Uterus (tissue), 4 donors: ENCODE measurements around the gene GSC2. TPM values are rescaled to one million over a fixed set of nuclear protein-coding genes. Genes with fewer than 3 reads are reported as not detected.
A peak's percentile ranks its signal among the peaks of the same experiment; 100 is the strongest.

Experiments used
- DNase-seq, 2 donors: peaks; one replicate each; pipeline ENCODE4 v3.0.0-alpha.2; 2019 to 2020
- H3K27ac ChIP-seq, 2 donors: fragments of 200-600 bp; sonication (generic); 1 replicate in 1 of 2; 2 replicates in 1 of 2; pipeline ENCODE4 v1.5.1; 2016 to 2018
- H3K27me3 ChIP-seq, 2 donors: fragments of 200-600 bp; sonication (generic); one replicate each; pipeline ENCODE4 v1.5.1; 2018 to 2019; ENCODE audit warnings: control low read depth in 1 of 2
- H3K36me3 ChIP-seq, 2 donors: fragments of 200-600 bp; sonication (generic); one replicate each; pipeline ENCODE4 v1.5.1; 2019; ENCODE audit warnings: control low read depth in 1 of 2
- H3K4me1 ChIP-seq, 2 donors: fragments of 200-600 bp; sonication (generic); one replicate each; pipeline ENCODE4 v1.5.1; 2018 to 2019; ENCODE audit warnings: control low read depth in 1 of 2
- H3K4me3 ChIP-seq, 2 donors: fragments of 200-600 bp; sonication (generic); 1 replicate in 1 of 2; 2 replicates in 1 of 2; pipeline ENCODE4 v1.5.1; 2018 to 2019; ENCODE audit warnings: mild to moderate bottlenecking in 1 of 2
- H3K9me3 ChIP-seq, 2 donors: fragments of 200-600 bp; sonication (generic); one replicate each; pipeline ENCODE4 v1.5.1; 2019; ENCODE audit warnings: control low read depth in 1 of 2
- POLR2A ChIP-seq, 2 donors: fragments of 450-650 bp; IDR thresholded peaks; one replicate each; pipeline ENCODE4 v1.6.1; 2016; ENCODE audit warnings: antibody characterized with exemption in 2 of 2, mild to moderate bottlenecking in 1 of 2, moderate library complexity in 1 of 2
- intact Hi-C: fragments of 100-400 bp; cut with DNase I; formaldehyde crosslinking; loops from one replicate; pipeline ENCODE4 v1.15.1; 2023; ENCODE audit warnings: low total_unique reads
- total RNA-seq, 4 donors: library from RNA; depleted of rRNA in 3 of 4; stranded (reverse); fragments of >200 nt in 3 of 4; gene quantifications; one replicate each; pipeline versions ENCODE4 v1.1.0 to v1.2.4, GENCODE V29; 2014 to 2023
- TF ChIP-seq, protein P1 (sequence below), 4 experiments: fragments of 200-600 bp in 2 of 4; fragments of 450-650 bp in 2 of 4; sonication (generic) in 2 of 4; IDR thresholded peaks; one replicate each; pipeline ENCODE4 v1.5.1; 2016 to 2019; ENCODE audit warnings: antibody characterized with exemption in 4 of 4, mild to moderate bottlenecking in 2 of 4, moderate library complexity in 1 of 4
- donor health status: DM: yes; HTN: yes; CAD: no.

GSC2 gene, protein sequence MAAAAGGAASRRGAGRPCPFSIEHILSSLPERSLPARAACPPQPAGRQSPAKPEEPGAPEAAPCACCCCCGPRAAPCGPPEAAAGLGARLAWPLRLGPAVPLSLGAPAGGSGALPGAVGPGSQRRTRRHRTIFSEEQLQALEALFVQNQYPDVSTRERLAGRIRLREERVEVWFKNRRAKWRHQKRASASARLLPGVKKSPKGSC
- total RNA-seq = not detected

DNA sequence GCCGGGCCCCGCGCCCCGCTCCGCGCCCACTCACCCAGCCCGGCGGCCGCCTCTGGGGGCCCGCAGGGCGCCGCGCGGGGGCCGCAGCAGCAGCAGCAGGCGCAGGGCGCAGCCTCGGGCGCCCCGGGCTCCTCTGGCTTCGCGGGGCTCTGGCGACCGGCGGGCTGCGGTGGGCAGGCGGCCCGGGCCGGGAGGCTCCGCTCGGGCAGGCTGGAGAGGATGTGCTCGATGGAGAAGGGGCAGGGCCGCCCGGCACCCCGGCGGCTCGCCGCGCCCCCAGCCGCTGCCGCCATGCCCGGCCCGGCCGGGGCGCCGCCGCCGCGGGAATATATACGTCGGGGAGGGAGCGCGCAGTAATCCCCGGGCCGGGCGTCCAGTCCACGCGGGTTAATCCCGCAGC is at the start of gene GSC2:
GSC2 (minus strand) TSS at position 302 of the 400 bp plus-strand sequence; CDS start at position 293, 9 bp downstream.
- TF ChIP-seq POLR2A (IDR thresholded peaks at IDR 0.05) = no peak
- TF ChIP-seq, protein P1, sequence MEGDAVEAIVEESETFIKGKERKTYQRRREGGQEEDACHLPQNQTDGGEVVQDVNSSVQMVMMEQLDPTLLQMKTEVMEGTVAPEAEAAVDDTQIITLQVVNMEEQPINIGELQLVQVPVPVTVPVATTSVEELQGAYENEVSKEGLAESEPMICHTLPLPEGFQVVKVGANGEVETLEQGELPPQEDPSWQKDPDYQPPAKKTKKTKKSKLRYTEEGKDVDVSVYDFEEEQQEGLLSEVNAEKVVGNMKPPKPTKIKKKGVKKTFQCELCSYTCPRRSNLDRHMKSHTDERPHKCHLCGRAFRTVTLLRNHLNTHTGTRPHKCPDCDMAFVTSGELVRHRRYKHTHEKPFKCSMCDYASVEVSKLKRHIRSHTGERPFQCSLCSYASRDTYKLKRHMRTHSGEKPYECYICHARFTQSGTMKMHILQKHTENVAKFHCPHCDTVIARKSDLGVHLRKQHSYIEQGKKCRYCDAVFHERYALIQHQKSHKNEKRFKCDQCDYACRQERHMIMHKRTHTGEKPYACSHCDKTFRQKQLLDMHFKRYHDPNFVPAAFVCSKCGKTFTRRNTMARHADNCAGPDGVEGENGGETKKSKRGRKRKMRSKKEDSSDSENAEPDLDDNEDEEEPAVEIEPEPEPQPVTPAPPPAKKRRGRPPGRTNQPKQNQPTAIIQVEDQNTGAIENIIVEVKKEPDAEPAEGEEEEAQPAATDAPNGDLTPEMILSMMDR (IDR thresholded peaks at IDR 0.05) = no peak
- H3K27me3 ChIP-seq = peaks cover 5 to 26% of the 10 kb centered on the region in 2 donors
- H3K9me3 ChIP-seq = no peaks in the 10 kb centered on the region

DNA sequence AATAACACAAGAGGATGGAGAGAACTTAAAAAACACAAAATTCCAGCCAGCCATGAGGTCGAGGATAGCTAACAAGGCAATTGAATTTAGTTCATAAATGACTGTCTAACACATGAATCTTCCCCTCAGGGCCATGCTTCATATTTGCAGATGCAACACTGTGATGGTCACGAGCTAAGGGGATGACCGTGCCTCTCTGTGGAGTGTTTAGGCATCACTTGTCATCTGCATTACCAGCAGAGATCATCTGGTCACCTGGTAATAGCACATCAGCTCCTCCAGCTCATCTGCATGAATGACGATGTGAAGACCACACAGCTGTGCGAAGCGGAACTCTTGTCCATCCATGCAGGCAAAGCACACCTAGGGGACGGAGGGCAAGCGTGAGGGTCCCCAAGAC is 49.4 kb upstream of the GSC2 start:
- intact Hi-C loops = no loop called here
- TF ChIP-seq POLR2A (IDR thresholded peaks at IDR 0.05) = no peak
- TF ChIP-seq, protein P1 (IDR thresholded peaks at IDR 0.05) = no peak
- DNase-seq = no peak

More for the DNA sequence above, at the start of gene GSC2:
- DNase-seq = no peak
- H3K36me3 ChIP-seq = no peaks in the 10 kb centered on the region
- no peak within 1 kb of the TSS for H3K27ac ChIP-seq
- H3K4me1 ChIP-seq = no peaks in the 10 kb centered on the region
- intact Hi-C loops = no loop called here
- H3K4me3 ChIP-seq = peak within 1 kb of the TSS in 1 of 2 donors; percentile 7

DNA sequence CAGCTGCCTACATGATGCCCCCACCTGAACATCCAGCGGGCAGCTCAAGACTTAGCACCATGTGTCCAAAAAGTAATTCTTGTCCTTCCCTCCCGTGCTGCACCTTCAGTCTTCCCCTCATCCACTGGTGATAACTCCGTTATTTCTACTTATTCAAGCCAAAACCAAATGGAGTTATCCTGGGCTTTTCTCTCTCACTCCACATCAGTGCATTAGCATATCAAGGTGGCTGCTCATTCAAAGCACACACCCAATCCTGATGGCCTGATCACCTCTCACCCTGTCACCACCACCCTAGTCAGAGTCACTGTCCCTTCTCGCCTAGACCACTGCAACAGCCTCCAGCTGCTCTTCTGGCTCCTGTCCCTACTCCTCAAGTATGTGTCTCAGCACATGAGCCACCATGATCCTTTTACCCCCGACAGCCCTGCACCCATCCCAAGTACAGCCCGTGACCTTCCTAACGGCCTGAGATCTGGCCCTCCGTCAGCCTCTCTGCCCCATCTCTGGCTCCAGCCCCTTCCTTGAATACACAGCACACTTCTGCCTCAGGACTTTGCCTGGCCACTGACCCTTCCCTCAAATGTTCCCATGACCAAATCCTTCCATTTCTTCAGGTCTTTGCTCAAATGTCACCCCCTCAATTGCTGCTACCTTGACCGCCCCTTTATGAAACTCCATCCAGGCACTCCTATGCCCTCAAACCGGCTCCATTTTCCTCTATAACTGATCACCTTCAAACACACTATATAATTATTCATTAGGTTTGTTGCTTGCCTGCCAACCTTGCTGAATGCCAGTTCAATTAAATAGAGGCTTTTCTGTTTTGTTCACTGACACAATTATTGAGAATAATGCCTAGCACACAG is 48.1 kb upstream of the GSC2 start:
- intact Hi-C loops = no loop called here
- no peaks in the 10 kb centered on the region for H3K4me1 ChIP-seq
- DNase-seq = no peak
- TF ChIP-seq, protein P1 (IDR thresholded peaks at IDR 0.05) = no peak
- no peak for TF ChIP-seq POLR2A (IDR thresholded peaks at IDR 0.05)
- no peak overlapping the region for H3K27ac ChIP-seq
- H3K9me3 ChIP-seq = no peaks in the 10 kb centered on the region
- no peaks in the 10 kb centered on the region for H3K36me3 ChIP-seq
- H3K27me3 ChIP-seq = no peaks in the 10 kb centered on the region
- H3K4me3 ChIP-seq = no peak overlapping the region

More for the DNA sequence above, 49.4 kb upstream of the GSC2 start:
- no peak overlapping the region for H3K27ac ChIP-seq
- H3K4me1 ChIP-seq = no peaks in the 10 kb centered on the region
- no peaks in the 10 kb centered on the region for H3K36me3 ChIP-seq
- H3K4me3 ChIP-seq = no peak overlapping the region
- H3K9me3 ChIP-seq = no peaks in the 10 kb centered on the region
- no peaks in the 10 kb centered on the region for H3K27me3 ChIP-seq

DNA sequence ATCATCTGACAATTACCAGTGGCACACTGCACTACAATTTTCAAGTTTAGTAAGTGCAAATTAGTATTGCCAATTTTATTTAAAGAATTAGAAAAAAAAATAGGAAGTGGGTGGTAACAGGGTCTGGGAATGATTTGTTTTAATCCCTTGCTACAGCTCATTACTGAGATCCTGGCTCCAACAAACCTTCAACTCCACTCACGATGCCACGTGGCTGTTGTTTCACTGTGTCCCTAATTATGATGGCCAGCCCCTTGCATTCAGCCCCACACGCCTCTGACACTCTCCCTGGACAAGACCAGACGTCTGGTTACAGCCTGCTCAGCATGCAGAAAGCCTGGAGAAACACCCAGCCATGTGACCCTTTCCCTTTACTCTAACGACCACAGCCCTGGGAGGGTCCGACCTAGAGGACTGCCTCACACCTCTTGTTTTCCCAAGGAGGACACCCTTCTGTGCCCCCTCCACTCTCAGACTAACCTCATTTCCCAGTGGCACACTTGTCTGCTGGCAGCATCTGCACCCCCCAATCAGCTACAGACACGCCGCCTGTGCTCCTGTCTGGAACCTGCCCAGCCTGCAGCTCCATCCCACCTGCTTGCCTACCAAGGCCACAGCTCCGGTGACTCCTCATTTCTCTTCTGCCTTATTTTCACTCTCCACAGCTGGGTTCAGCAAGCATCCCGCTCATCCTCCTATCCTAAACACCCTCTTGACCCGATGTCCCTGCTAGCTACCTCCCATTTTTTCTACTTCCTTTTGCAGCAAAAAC is 46.9 kb upstream of the GSC2 start:
- no peak for DNase-seq
- intact Hi-C loops = no loop called here
- Histone ChIP-seq H3K9me3 (no peaks in the 10 kb centered on the region), H3K36me3 (no peaks in the 10 kb centered on the region), H3K4me1 (no peaks in the 10 kb centered on the region), H3K27ac (no peak overlapping the region), H3K27me3 (no peaks in the 10 kb centered on the region), H3K4me3 (no peak overlapping the region)
- TF ChIP-seq, protein P1 (IDR thresholded peaks at IDR 0.05) = no peak
- TF ChIP-seq POLR2A (IDR thresholded peaks at IDR 0.05) = no peak
